ENCODE measurements around the gene GIPC2.
"Not testable (repeated sequence)": the region's sequence is repeated elsewhere in the genome, so short reads cannot be mapped to it uniquely, and the experiment has no call there.

GIPC2 gene

DNA sequence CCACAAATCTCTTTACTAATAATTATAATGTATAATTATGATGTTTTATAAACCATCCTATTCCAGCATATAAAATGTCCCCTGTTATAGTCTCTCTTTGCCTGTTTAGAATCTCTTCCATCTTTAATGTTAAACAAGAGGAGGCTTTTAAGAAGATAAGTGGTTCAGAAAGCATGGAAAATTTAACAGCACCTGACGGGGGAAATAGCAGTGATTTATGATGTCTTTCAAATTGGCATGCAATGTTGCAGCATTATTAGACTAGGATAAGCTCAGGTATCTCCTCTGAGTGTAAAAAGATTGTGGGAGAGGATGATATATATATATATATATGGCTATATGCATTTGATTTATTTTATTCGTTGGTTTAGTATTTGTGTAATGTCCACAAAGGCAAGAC lies 24.4 kb downstream of the GIPC2 start:
- DNase-seq, result no peak

DNA sequence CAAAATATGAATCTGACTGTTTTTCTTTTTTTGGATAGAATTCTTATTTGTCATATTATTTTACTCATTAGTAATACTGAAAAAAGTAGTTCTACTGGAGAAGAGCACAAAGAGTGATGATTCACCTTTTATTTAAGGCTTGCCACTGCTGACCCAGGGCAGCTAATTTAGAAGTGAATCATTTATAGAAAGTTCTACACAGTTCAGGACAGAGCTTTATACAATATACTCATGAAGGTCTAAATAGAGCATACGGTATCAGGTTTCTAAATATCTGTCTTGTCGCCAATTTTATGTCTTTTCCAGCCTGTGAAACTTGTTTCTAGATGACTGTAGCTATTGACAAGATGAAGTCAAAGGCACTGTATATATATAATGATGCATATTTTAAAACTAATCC lies 25.0 kb downstream of the GIPC2 start:
- DNase-seq, result no peak

- no peak for DNase-seq
These were observed 25.9 kb downstream of the GIPC2 start for GRCh38 chr1:78071696-78072095.

DNA sequence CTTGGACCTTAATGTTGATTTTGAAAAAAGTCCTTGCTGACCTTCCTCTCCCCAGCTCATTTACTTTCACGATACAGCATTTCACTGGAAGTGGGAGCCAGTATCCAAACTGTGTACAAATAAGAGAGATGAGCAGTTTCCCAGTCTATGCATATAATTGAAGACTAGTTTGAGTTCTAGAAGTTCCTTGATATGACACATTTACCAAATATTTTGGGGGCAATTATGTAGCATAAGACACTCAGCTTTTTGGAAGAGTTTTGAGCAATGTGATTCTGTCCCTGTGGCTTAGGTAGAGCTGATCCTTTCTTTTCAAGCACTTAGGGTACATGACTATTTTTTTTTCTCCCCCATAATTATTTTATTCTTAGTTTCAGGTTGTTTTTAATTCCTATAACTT lies 26.4 kb downstream of the GIPC2 start:
- no peak for DNase-seq

DNA sequence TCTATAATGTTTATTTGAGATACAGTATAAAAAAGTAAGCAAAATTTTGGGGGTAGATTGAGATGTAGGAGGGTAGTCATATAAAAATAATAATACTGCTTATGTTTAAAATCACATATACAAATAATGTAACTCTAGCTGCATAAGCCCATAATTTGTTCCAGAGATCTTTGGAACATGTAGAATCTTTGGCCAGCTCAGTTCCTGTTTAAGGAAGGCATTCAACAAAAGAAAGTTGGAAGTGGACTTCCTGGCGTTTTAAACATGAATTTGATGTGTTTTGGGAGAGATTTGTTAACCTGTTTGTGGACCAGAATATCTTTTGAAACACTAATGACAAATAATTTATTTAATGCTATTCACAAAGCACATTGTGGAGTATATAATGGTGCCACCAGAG lies 27.7 kb downstream of the GIPC2 start:
- DNase-seq, result no peak

- no peak for DNase-seq
These were observed 29.9 kb downstream of the GIPC2 start for GRCh38 chr1:78075621-78076020.

DNA sequence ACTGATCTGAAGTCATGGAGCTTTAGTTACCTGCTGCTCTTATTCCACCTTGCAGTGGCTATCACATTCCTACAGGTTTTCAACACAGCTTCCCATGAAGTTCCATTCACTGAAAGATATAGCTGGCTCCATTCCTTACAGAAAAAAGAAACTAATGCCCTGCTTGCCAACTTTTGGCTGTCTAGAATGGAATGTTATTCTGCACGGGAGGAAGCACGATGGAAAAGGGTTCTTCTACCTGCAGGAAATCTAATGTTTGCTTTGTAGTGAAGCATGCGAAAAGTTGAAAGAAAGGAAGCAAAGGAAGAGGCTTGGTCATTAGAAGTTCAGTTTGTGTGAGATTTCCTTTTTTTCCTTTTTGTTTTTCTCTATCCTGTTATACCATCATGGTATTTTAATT lies 32.6 kb downstream of the GIPC2 start:
- DNase-seq, result no peak

DNA sequence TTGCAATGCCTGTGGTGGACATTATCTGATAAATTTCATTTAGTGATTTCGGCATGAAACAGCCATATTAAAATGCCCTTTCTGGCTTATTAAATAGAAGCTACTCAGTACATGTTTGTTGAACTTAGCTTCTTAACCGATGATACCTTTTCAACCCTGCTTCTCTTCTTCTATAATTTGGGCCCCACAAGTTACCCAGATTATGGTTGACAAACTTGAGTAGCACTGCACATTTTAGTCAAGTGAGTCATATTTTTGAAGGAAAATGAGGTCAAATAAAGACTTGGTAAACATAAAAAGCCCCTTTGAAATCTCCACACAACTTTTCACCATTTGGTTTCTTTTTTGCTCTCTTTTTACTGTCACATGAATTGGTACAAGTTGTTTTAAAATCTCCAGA lies 33.8 kb downstream of the GIPC2 start:
- DNase-seq, result no peak

GRCh38 chr1:78080767-78081166 lies 35.0 kb downstream of the GIPC2 start:
- no peak for DNase-seq

- no peak for DNase-seq
These were observed 36.5 kb downstream of the GIPC2 start for GRCh38 chr1:78081980-78082860.

DNA sequence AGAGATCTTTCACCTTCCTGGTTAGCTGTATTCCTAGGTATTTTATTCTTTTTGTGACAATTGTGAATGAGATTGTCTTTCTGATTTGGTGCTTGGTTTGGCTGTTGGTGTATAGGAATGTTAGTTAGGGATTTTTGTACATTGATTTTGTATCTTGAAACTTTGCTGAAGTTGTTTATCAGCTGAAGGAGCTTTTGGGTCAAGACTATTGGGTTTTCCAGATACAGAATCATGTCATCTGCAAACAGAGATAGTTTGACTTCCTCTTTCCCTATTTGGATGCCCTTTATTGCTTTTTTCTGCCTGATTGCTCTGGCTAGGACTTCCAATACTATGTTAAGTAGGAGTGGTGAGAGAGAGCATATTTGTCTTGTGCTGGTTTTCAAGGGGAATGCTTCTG lies 38.9 kb downstream of the GIPC2 start:
- not testable (repeated sequence) for DNase-seq

DNA sequence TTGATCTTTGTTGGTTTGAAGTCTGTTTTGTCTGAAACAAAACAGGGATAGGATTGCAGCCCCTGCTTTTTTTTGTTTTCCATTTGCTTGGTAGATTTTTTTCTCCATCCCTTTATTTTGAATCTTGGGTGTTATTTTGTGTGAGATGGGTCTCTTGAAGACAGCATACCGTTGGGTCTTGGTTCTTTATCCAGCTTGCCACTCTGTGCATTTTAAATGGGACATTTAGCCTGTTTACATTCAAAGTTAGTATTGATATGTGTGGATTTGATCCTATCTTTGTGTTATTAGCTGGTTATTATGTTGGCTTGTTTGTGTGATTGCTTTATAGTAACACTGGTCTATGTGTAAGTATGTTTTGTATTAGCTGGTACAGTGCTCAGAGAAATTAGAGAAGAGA lies 40.9 kb downstream of the GIPC2 start:
- DNase-seq, result no peak

GRCh38 chr1:78088015-78088414 lies 42.2 kb downstream of the GIPC2 start:
- no peak for DNase-seq

DNA sequence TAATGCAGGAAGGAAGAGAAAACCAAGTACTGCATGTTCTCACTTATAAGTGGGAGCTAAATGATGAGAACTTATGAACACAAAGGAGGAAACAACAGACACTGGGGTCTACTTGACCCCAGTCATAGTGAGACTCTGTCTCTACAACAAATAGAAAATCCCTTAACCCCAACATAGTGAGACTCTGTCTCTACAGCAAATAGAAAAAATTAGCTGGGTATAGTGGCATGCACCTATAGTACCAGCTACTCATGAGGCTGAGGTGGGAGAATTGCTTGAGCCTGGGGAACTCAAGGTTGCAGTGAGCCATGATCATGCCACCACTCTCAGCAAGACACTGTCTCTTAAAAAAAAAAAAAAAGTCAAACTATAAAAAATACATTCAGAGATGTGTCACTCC lies 42.7 kb downstream of the GIPC2 start:
- DNase-seq, result no peak

GRCh38 chr1:78089010-78089409 lies 43.2 kb downstream of the GIPC2 start:
- no peak for DNase-seq

DNA sequence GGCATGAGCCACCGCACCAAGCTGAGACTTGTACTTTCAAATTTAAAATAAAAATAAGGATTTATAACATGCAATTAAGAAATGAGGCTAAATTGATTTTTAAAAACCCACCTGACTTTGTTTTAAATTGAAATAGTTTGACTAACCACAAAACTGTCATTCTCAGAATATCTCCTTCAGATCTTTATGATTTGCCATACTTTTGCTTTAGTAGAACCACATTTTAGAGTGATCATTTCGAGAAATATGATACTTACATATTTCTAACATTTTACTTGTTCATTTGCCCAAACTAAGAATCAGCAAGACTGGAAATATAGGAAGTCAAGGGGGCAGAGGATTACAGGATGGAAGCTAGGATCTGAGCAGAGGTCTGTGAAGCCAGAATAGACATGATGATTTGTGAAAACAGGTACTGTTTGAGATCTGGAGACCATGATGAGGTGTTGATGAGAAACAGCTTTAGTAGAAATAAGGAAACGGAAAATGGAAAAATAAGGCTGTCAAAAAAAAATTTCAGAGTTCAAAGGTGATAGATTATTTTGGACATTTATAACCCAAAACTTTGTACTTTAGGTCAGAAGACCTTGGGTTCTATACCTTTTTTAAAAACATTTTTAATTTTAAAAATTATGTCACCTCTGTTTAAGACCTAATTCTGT lies 44.8 kb downstream of the GIPC2 start:
- DNase-seq, result no peak

- DNase-seq, result no peak
These were observed 45.5 kb downstream of the GIPC2 start for GRCh38 chr1:78091215-78091813.

- no peak for DNase-seq
These were observed 46.1 kb downstream of the GIPC2 start for GRCh38 chr1:78091886-78092285.

DNA sequence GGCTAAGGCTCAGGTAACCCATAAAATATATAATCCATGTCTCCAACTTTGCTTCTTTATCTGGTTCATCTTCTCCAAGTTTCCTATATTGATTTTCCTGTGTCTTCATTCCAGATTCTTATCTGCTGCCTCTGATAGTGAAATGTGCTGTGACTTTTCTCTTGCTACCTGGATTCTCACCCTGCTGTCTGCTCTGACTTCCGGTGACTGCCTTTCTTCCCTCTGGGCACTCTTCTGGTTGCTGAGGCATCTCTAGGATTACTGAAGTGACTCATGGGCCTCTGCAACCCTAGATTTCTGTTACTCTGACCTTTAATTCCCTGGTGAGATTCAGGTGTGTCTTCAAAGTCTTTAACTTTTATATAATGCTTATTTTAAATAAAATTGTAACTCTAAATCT lies 46.9 kb downstream of the GIPC2 start:
- no peak for DNase-seq

DNA sequence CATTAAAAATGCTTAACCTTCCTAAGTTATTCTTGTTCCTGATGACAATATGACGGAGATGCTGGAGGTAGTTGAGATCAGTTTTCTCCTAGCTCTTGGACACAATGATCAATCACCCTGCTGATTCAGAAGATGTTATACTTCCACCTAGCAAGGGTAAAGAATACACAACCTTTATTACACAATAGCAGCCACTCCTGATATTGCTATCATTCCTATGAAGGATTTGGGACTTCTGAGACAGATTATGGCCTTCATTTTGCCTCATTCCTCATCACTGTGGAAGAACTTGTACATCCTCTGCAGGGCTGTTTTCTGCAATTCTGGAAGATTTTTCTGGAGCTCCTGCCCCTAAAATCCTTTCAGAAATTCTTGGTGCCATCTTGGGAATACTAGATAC lies 47.8 kb downstream of the GIPC2 start:
- no peak for DNase-seq

DNA sequence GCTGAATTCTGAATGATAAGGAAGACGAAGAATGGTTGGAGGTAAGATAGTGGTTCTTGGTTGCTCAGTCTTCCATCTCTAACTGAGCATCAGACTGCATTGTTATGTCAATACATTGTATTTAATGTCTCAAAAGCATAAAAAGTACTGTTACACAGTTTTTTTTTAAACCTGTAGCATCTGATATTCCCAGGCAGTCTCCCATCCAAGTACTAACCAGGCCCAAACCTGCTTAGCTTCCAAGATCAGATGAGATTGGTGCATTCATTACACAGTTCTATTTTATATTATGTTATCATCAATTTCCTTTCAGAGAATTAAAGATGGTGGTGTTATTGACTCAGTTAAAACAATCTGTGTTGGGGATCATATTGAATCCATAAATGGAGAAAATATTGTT lies 48.9 kb downstream of the GIPC2 start:
- DNase-seq, result no peak

DNA sequence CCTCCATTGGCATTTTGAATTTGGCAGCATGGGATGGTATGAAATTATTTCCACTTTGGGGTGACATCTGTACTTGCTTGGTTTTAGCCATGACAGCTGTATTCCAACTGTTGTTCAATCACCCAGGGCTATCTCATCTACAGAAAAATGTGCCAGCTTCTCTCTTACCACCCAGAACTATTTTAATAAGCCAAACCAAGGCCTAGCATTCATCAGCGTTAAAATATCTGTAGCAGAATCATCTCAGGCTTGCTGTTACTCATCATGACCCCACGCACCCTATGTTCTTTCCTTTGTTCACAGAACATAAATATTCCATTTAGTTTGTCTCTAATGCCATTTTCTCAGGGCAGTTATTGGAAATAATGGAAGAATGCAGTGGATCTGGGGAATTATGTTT lies 49.8 kb downstream of the GIPC2 start:
- DNase-seq, result no peak

DNA sequence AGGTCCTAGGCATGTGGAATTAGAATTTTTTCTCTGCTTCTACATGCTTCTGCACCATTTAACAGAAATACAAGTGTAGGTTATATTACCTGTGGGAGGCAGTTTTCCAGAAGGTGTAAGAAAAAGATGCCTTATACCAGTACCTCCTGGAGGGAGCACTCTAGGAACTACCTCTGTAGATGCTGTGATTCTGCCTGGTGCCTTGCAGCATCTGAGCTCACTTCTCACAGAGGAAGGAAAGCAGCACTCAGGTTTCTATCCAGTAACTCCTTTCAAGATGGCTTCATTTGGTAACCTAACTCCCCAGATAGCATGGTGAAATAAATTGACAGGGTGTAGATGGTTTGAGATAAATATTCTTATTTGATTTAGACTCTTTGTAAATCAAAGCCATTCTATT lies 50.3 kb downstream of the GIPC2 start:
- DNase-seq, result no peak

GRCh38 chr1:78096976-78097375 lies 51.2 kb downstream of the GIPC2 start:
- no peak for DNase-seq
